Ishikawa (cell line): Measurements from ENCODE around the gene PSAP.

Experiments
- CEBPB ChIP-seq: IDR thresholded peaks from 2 replicates; pipeline ENCODE4 v1.6.1; 2012
- CREB1 ChIP-seq: IDR thresholded peaks from 2 replicates; pipeline ENCODE4 v1.6.1; 2012; ENCODE audit warnings: low read depth
- EP300 ChIP-seq: IDR thresholded peaks from 2 replicates; pipeline ENCODE4 v1.6.1; 2012; ENCODE audit warnings: borderline replicate concordance
- NFIC ChIP-seq: IDR thresholded peaks from 2 replicates; pipeline ENCODE4 v1.6.1; 2012
- RAD21 ChIP-seq: IDR thresholded peaks from 2 replicates; pipeline ENCODE4 v1.6.1; 2012; ENCODE audit warnings: low read depth
- TAF1 ChIP-seq: IDR thresholded peaks from 2 replicates; pipeline ENCODE4 v1.6.1; 2012; ENCODE audit warnings: low read depth, mild to moderate bottlenecking
- TCF12 ChIP-seq: IDR thresholded peaks from 2 replicates; pipeline ENCODE4 v1.6.1; 2012; ENCODE audit warnings: low read depth
- TEAD4 ChIP-seq: IDR thresholded peaks from 2 replicates; pipeline ENCODE4 v1.6.1; 2012
- YY1 ChIP-seq: IDR thresholded peaks from 2 replicates; pipeline ENCODE4 v1.6.1; 2012; ENCODE audit warnings: low read depth
- ZBTB7A ChIP-seq: IDR thresholded peaks from 2 replicates; pipeline ENCODE4 v1.6.1; 2012; ENCODE audit warnings: low read depth
- TF ChIP-seq, protein P1 (sequence below): IDR thresholded peaks from 2 replicates; pipeline ENCODE4 v1.6.1; 2012; ENCODE audit warnings: low read depth, mild to moderate bottlenecking

DNA sequence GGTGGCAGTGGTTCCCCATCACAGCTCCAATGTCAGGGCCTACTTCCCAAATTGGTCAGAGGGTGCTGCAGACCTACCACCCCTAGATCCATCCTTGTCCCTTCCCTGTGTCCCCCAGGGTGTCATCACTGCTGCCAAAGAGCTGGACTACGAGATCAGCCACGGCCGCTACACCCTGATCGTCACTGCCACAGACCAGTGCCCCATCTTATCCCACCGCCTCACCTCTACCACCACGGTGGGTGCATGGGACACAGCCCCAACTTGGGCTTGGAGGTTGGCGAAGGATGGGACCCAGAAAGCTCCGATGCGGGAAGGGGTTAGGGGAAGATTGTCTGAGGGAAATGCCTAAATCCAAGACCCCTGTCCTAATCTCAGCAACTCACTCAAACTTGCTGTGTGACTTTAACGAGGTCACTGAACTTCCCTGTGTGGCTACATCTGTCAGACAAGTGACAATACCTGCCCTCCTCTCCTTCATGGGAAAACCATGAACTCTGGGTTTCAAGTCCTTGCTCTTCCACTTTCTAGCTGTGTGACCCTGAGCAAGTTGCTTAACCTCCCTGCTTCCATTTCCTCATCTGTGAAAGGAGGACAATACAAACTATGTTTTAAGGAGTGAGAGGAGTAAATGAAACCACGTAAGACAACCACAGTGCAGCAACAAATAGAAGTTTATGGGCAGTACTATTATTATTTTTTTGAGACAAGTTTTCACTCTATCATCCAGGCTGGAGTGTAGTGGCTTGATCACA, 72.8 kb downstream of the PSAP start:
- TF ChIP-seq TAF1 (no peak), TEAD4 (no peak), CREB1 (no peak), ZBTB7A (no peak), NFIC (no peak), TCF12 (no peak), EP300 (no peak), RAD21 (no peak), YY1 (no peak), CEBPB (no peak)
- TF ChIP-seq, protein P1, sequence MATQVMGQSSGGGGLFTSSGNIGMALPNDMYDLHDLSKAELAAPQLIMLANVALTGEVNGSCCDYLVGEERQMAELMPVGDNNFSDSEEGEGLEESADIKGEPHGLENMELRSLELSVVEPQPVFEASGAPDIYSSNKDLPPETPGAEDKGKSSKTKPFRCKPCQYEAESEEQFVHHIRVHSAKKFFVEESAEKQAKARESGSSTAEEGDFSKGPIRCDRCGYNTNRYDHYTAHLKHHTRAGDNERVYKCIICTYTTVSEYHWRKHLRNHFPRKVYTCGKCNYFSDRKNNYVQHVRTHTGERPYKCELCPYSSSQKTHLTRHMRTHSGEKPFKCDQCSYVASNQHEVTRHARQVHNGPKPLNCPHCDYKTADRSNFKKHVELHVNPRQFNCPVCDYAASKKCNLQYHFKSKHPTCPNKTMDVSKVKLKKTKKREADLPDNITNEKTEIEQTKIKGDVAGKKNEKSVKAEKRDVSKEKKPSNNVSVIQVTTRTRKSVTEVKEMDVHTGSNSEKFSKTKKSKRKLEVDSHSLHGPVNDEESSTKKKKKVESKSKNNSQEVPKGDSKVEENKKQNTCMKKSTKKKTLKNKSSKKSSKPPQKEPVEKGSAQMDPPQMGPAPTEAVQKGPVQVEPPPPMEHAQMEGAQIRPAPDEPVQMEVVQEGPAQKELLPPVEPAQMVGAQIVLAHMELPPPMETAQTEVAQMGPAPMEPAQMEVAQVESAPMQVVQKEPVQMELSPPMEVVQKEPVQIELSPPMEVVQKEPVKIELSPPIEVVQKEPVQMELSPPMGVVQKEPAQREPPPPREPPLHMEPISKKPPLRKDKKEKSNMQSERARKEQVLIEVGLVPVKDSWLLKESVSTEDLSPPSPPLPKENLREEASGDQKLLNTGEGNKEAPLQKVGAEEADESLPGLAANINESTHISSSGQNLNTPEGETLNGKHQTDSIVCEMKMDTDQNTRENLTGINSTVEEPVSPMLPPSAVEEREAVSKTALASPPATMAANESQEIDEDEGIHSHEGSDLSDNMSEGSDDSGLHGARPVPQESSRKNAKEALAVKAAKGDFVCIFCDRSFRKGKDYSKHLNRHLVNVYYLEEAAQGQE, result no peak
